Measurements from ENCODE around the gene LDB2. TPM values are rescaled to one million over a fixed set of nuclear protein-coding genes. Genes with fewer than 3 reads are reported as not detected.

The LDB2 gene
- total and polyA plus RNA-seq, 2 experiments from 2014 or later: 48.6 to 80.1 TPM

- H3K4me2 ChIP-seq: no peak overlapping the region
These were observed 212.2 kb downstream of the LDB2 start for GRCh38 chr4:16686195-16686594.

More at GRCh38 chr4:16686195-16686594, 212.2 kb downstream of the LDB2 start:
- peaks cover 41% of the 10 kb centered on the region for H3K4me1 Mint-ChIP-seq
- Histone ChIP-seq H3K79me2 (replicated peaks; ENCODE audit: insufficient read depth) (no peaks in the 10 kb centered on the region), H3K4me3 (no peak overlapping the region), H3K27me3 (ENCODE audit: insufficient read depth) (no peaks in the 10 kb centered on the region), H4K20me1 (replicated peaks; ENCODE audit: insufficient read depth) (no peaks in the 10 kb centered on the region), H3K27ac (ENCODE audit: low read depth) (no peak overlapping the region), H2AFZ (no peak overlapping the region), H3K36me3 (ENCODE audit: insufficient read depth) (no peaks in the 10 kb centered on the region), H3K9me2 (ENCODE audit: insufficient read depth) (peaks cover 5% of the 10 kb centered on the region; the same call in 1 of the 2 replicates), H3K4me1 (ENCODE audit: insufficient read depth) (peaks cover 14% of the 10 kb centered on the region), H3F3A (replicated peaks; ENCODE audit: low read depth) (no peaks in the 10 kb centered on the region)
- no peak overlapping the region for H3K4me3 Mint-ChIP-seq
- no peaks in the 10 kb centered on the region for H3K9me3 Mint-ChIP-seq
- ATAC-seq (no peak), DNase-seq (ENCODE audit: low spot score) (no peak)
- H3K27me3 Mint-ChIP-seq (ENCODE audit: insufficient read depth, low read depth, poor library complexity): peaks cover 4% of the 10 kb centered on the region
- no peak overlapping the region for H3K27ac Mint-ChIP-seq
- TF ChIP-seq STAT1 (IDR thresholded peaks at IDR 0.05; ENCODE audit: unreplicated experiment): no peak
- no peak for TF ChIP-seq REST (IDR thresholded peaks at IDR 0.05; ENCODE audit: unreplicated experiment)
- no peak for TF ChIP-seq ZNF462 (CRISPR knock-in tag; IDR thresholded peaks at IDR 0.05)
- TF ChIP-seq, protein P1, sequence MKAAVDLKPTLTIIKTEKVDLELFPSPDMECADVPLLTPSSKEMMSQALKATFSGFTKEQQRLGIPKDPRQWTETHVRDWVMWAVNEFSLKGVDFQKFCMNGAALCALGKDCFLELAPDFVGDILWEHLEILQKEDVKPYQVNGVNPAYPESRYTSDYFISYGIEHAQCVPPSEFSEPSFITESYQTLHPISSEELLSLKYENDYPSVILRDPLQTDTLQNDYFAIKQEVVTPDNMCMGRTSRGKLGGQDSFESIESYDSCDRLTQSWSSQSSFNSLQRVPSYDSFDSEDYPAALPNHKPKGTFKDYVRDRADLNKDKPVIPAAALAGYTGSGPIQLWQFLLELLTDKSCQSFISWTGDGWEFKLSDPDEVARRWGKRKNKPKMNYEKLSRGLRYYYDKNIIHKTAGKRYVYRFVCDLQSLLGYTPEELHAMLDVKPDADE (IDR thresholded peaks at IDR 0.05): no peak
- no peak for TF ChIP-seq POLR2AphosphoS5 (IDR thresholded peaks at IDR 0.05; ENCODE audit: low read depth)
- TF ChIP-seq JUNB (IDR thresholded peaks at IDR 0.05; ENCODE audit: unreplicated experiment): no peak
- no peak for TF ChIP-seq EZH2phosphoT487 (IDR thresholded peaks at IDR 0.05; ENCODE audit: unreplicated experiment)
- TF ChIP-seq NANOG (IDR thresholded peaks at IDR 0.05; ENCODE audit: borderline replicate concordance): no peak
- TF ChIP-seq CREB1 (CRISPR knock-in tag; IDR thresholded peaks at IDR 0.05; ENCODE audit: low read depth): no peak
- TF ChIP-seq CTCF (conservative IDR thresholded peaks at IDR 0.05; ENCODE audit: low read depth in 2 of 2): no peak
- H3K36me3 Mint-ChIP-seq (ENCODE audit: low read depth): 0 out of 3 replicates have a peak, but pooled peaks cover under 1% of the 10 kb centered on the region
